Liver (tissue), 3 donors: Measurements from ENCODE around the gene PARP8.
"Not testable (repeated sequence)": the region's sequence is repeated elsewhere in the genome, so short reads cannot be mapped to it uniquely, and the experiment has no call there.

ENCODE experiments used
- ATF3 ChIP-seq: IDR thresholded peaks from 2 replicates; pipeline ENCODE4 v1.6.1; 2016; ENCODE audit warnings: antibody characterized with exemption
- FOXA1 ChIP-seq: IDR thresholded peaks from 2 replicates; pipeline ENCODE4 v1.6.1; 2016; ENCODE audit warnings: antibody characterized with exemption
- FOXA2 ChIP-seq: IDR thresholded peaks from 2 replicates; pipeline ENCODE4 v1.6.1; 2016; ENCODE audit warnings: antibody characterized with exemption
- MAX ChIP-seq: IDR thresholded peaks from 2 replicates; pipeline ENCODE4 v1.6.1; 2016; ENCODE audit warnings: antibody characterized with exemption
- RAD21 ChIP-seq, 2 donors: IDR thresholded peaks; 2 replicates each; pipeline ENCODE4 v1.6.1; 2016; ENCODE audit warnings: antibody characterized with exemption in 2 of 2, mild to moderate bottlenecking in 2 of 2
- SP1 ChIP-seq: IDR thresholded peaks from 2 replicates; pipeline ENCODE4 v1.6.1; 2018; ENCODE audit warnings: antibody characterized with exemption, mild to moderate bottlenecking
- TAF1 ChIP-seq: conservative IDR thresholded peaks from 2 replicates; pipeline ENCODE4 v1.6.1; 2016; ENCODE audit warnings: antibody characterized with exemption, mild to moderate bottlenecking
- TF ChIP-seq, protein P1 (sequence below): IDR thresholded peaks from 2 replicates; pipeline ENCODE4 v1.6.1; 2016; ENCODE audit warnings: antibody characterized with exemption, mild to moderate bottlenecking
- TF ChIP-seq, protein P2 (sequence below): fragments of 150-350 bp; IDR thresholded peaks from 2 replicates; pipeline ENCODE4 v1.5.1; 2017; ENCODE audit warnings: improper control_type of control experiment, low read depth, low read length; ENCODE audit not compliant: missing input control
- donor health status: healthy.
- donor health status: healthy.

GRCh38 chr5:50637576-50637975 is 28.9 kb upstream of the PARP8 start:
- TF ChIP-seq TAF1; SP1; FOXA2; MAX; RAD21 (IDR thresholded peaks at IDR 0.05); ATF3; FOXA1: not testable (repeated sequence)
- TF ChIP-seq, protein P1, sequence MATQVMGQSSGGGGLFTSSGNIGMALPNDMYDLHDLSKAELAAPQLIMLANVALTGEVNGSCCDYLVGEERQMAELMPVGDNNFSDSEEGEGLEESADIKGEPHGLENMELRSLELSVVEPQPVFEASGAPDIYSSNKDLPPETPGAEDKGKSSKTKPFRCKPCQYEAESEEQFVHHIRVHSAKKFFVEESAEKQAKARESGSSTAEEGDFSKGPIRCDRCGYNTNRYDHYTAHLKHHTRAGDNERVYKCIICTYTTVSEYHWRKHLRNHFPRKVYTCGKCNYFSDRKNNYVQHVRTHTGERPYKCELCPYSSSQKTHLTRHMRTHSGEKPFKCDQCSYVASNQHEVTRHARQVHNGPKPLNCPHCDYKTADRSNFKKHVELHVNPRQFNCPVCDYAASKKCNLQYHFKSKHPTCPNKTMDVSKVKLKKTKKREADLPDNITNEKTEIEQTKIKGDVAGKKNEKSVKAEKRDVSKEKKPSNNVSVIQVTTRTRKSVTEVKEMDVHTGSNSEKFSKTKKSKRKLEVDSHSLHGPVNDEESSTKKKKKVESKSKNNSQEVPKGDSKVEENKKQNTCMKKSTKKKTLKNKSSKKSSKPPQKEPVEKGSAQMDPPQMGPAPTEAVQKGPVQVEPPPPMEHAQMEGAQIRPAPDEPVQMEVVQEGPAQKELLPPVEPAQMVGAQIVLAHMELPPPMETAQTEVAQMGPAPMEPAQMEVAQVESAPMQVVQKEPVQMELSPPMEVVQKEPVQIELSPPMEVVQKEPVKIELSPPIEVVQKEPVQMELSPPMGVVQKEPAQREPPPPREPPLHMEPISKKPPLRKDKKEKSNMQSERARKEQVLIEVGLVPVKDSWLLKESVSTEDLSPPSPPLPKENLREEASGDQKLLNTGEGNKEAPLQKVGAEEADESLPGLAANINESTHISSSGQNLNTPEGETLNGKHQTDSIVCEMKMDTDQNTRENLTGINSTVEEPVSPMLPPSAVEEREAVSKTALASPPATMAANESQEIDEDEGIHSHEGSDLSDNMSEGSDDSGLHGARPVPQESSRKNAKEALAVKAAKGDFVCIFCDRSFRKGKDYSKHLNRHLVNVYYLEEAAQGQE = not testable (repeated sequence)
- TF ChIP-seq, protein P2, sequence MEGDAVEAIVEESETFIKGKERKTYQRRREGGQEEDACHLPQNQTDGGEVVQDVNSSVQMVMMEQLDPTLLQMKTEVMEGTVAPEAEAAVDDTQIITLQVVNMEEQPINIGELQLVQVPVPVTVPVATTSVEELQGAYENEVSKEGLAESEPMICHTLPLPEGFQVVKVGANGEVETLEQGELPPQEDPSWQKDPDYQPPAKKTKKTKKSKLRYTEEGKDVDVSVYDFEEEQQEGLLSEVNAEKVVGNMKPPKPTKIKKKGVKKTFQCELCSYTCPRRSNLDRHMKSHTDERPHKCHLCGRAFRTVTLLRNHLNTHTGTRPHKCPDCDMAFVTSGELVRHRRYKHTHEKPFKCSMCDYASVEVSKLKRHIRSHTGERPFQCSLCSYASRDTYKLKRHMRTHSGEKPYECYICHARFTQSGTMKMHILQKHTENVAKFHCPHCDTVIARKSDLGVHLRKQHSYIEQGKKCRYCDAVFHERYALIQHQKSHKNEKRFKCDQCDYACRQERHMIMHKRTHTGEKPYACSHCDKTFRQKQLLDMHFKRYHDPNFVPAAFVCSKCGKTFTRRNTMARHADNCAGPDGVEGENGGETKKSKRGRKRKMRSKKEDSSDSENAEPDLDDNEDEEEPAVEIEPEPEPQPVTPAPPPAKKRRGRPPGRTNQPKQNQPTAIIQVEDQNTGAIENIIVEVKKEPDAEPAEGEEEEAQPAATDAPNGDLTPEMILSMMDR = not testable (repeated sequence)
